GM23248 (cell line): ENCODE data around the gene BOD1. TPM values are rescaled to one million over a fixed set of nuclear protein-coding genes. Genes with fewer than 3 reads are reported as not detected.

Source experiments
- DNase-seq: peaks from one replicate; pipeline ENCODE4 v3.0.0-alpha.2; 2015
- H2AFZ ChIP-seq: fragments of 200-600 bp; sonication (generic); 2 replicates; pipeline ENCODE4 v1.6.1; 2016; ENCODE audit warnings: antibody characterized with exemption
- H3F3A ChIP-seq: fragments of 200-600 bp; sonication (generic); 2 replicates; pipeline ENCODE4 v1.6.1; 2016; ENCODE audit warnings: mild to moderate bottlenecking, antibody characterized with exemption, mixed run types; ENCODE audit not compliant: insufficient read depth
- H3K27ac ChIP-seq: fragments of 200-600 bp; sonication (generic); 2 replicates; pipeline ENCODE4 v1.5.1; 2016; ENCODE audit warnings: mild to moderate bottlenecking
- H3K27me3 ChIP-seq: fragments of 200-600 bp; sonication (generic); replicated peaks from 2 replicates; pipeline ENCODE4 v1.6.1; 2016; ENCODE audit warnings: mild to moderate bottlenecking; ENCODE audit not compliant: insufficient read depth
- H3K36me3 ChIP-seq: fragments of 200-600 bp; sonication (generic); 2 replicates; pipeline ENCODE4 v1.6.1; 2016; ENCODE audit warnings: low read depth, mild to moderate bottlenecking
- H3K4me1 ChIP-seq: fragments of 200-600 bp; sonication (generic); 2 replicates; pipeline ENCODE4 v1.6.1; 2016; ENCODE audit warnings: mild to moderate bottlenecking; ENCODE audit not compliant: insufficient read depth
- H3K4me2 ChIP-seq: fragments of 200-600 bp; sonication (generic); one replicate; pipeline ENCODE4 v1.6.1; 2016; ENCODE audit warnings: mild to moderate bottlenecking; ENCODE audit not compliant: unreplicated experiment
- H3K4me3 ChIP-seq: fragments of 200-600 bp; sonication (generic); 2 replicates; pipeline ENCODE4 v1.5.1; 2016; ENCODE audit warnings: mild to moderate bottlenecking
- H3K79me2 ChIP-seq: fragments of 200-600 bp; sonication (generic); 2 replicates; pipeline ENCODE4 v1.6.1; 2016; ENCODE audit warnings: mild to moderate bottlenecking; ENCODE audit not compliant: insufficient read depth
- H3K9ac ChIP-seq: fragments of 200-600 bp; sonication (generic); 2 replicates; pipeline ENCODE4 v1.6.1; 2016; ENCODE audit warnings: mild to moderate bottlenecking
- H3K9me2 ChIP-seq: fragments of 200-600 bp; sonication (generic); 2 replicates; pipeline ENCODE4 v1.6.1; 2016; ENCODE audit warnings: mixed run types, mild to moderate bottlenecking, moderate library complexity; ENCODE audit not compliant: insufficient read depth
- H3K9me3 ChIP-seq: fragments of 200-600 bp; sonication (generic); one replicate; pipeline ENCODE4 v1.6.1; 2017; ENCODE audit warnings: low read depth
- H4K20me1 ChIP-seq: fragments of 200-600 bp; sonication (generic); 2 replicates; pipeline ENCODE4 v1.6.0; 2016; ENCODE audit not compliant: insufficient read depth
- EZH2 ChIP-seq: fragments of 200-600 bp; sonication (generic); IDR thresholded peaks from 2 replicates; pipeline ENCODE4 v1.6.1; 2018; ENCODE audit warnings: antibody characterized with exemption, mild to moderate bottlenecking; ENCODE audit not compliant: insufficient read depth, poor library complexity, severe bottlenecking
- EZH2phosphoT487 ChIP-seq: fragments of 200-600 bp; sonication (generic); IDR thresholded peaks from 2 replicates; pipeline ENCODE4 v1.6.1; 2018; ENCODE audit warnings: antibody characterized with exemption, moderate library complexity, mild to moderate bottlenecking, low read depth; ENCODE audit not compliant: insufficient read depth
- WGBS, 2 experiments: methylation state at CpG; one replicate each; pipeline ENCODE4 v1.1.6; 2015 to 2017; ENCODE audit warnings: low lambda C conversion rate in 2 of 2, low coverage in 1 of 2; ENCODE audit errors: missing lambda C conversion rate in 2 of 2; 5-methylcytosine and 5-hydroxymethylcytosine counted together
- in situ Hi-C: fragments of 300-500 bp; cut with MboI; formaldehyde crosslinking; loops from 2 replicates; pipeline ENCODE4 v1.15.0; 2020
- polyA plus RNA-seq: library from polyadenylated mRNA; unstranded; fragments of >200 nt; fragmentation: Nextera tagmentation; extraction: Ambion mirVana; gene quantifications from 2 replicates; pipeline ENCODE4 v1.2.1, GENCODE V29; 2016
- total RNA-seq: library from RNA; depleted of rRNA; stranded (reverse); fragments of >200 nt; shearing (Covaris generic); gene quantifications from 2 replicates; pipeline ENCODE4 v1.2.3, GENCODE V29; 2014

The BOD1 gene
- total and polyA plus RNA-seq, 2 experiments from 2014 or later: 51.4 to 66.1 TPM

DNA sequence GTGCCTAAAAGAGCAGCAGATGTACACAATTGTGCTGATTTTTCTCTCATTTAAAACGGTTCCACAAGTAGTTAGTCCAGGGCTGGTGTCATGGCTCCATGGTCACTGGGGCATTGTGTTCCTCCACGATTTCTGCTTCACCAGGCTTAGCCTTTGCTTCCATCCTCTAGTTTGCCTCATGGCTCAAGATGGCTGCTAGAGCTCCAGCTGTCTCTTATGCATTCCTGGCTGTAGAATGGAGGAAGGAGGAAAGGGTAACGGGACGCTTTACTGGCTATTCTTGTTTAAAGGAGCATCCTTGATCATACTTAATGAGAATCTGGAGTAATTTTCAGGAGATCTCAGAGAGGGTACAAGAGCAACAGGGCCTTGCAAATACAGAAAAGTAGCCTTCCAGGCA, 47.7 kb downstream of the BOD1 start:
- Histone ChIP-seq H3K9ac (no peak overlapping the region), H3K27ac (no peak overlapping the region), H3K9me3 (no peaks in the 10 kb centered on the region), H3F3A (no peaks in the 10 kb centered on the region), H3K36me3 (no peaks in the 10 kb centered on the region), H2AFZ (no peak overlapping the region), H3K27me3 (no peaks in the 10 kb centered on the region), H3K4me1 (peaks cover 6% of the 10 kb centered on the region; the same call in 1 of the 2 replicates), H3K4me3 (no peak overlapping the region), H3K4me2 (no peak overlapping the region), H4K20me1 (no peaks in the 10 kb centered on the region), H3K9me2 (no peaks in the 10 kb centered on the region), H3K79me2 (no peaks in the 10 kb centered on the region)
- TF ChIP-seq EZH2phosphoT487 (no peak), EZH2 (no peak)
- in situ Hi-C loops: no loop called here
- DNase-seq: no peak
- 70 to 76% methylated on average over 4 of the region's 4 CpGs for WGBS, 2 experiments

GRCh38 chr5:173568128-173568527, 48.3 kb downstream of the BOD1 start:
- in situ Hi-C loops: no loop called here
- H3K9me3 ChIP-seq: no peaks in the 10 kb centered on the region
- DNase-seq: no peak
- no peak overlapping the region for H3K4me3 ChIP-seq
- 78 to 87% methylated on average over 1 of the region's 1 CpG for WGBS, 2 experiments
- no peaks in the 10 kb centered on the region for H3F3A ChIP-seq
- no peaks in the 10 kb centered on the region for H3K27me3 ChIP-seq
- H3K27ac ChIP-seq: no peak overlapping the region
- TF ChIP-seq EZH2phosphoT487 (no peak), EZH2 (no peak)
- no peaks in the 10 kb centered on the region for H4K20me1 ChIP-seq
- H3K79me2 ChIP-seq: no peaks in the 10 kb centered on the region
- H3K4me2 ChIP-seq: no peak overlapping the region
- H3K36me3 ChIP-seq: no peaks in the 10 kb centered on the region
- no peaks in the 10 kb centered on the region for H3K9me2 ChIP-seq
- no peak overlapping the region for H2AFZ ChIP-seq
- H3K4me1 ChIP-seq: peaks cover 6% of the 10 kb centered on the region; the same call in 1 of the 2 replicates
- H3K9ac ChIP-seq: no peak overlapping the region

GRCh38 chr5:173567548-173567947, 48.9 kb downstream of the BOD1 start:
- Histone ChIP-seq H3K9ac (no peak overlapping the region), H3K9me3 (no peaks in the 10 kb centered on the region), H4K20me1 (no peaks in the 10 kb centered on the region), H3K27ac (no peak overlapping the region), H3K36me3 (no peaks in the 10 kb centered on the region), H3K4me1 (peaks cover 3% of the 10 kb centered on the region; the same call in 1 of the 2 replicates), H3K9me2 (no peaks in the 10 kb centered on the region), H3K4me2 (no peak overlapping the region), H3K79me2 (no peaks in the 10 kb centered on the region), H2AFZ (no peak overlapping the region), H3K27me3 (no peaks in the 10 kb centered on the region), H3F3A (no peaks in the 10 kb centered on the region), H3K4me3 (no peak overlapping the region)
- in situ Hi-C loops: no loop called here
- WGBS, 2 experiments: 66 to 70% methylated on average over 7 of the region's 7 CpGs
- no peak for TF ChIP-seq EZH2
- no peak for TF ChIP-seq EZH2phosphoT487
- peak; percentile 48 for DNase-seq

GRCh38 chr5:173565491-173566072, 50.9 kb downstream of the BOD1 start:
- in situ Hi-C loops: no loop called here
- Histone ChIP-seq H3K36me3 (no peaks in the 10 kb centered on the region), H3K9ac (no peak overlapping the region), H3K27ac (no peak overlapping the region), H2AFZ (no peak overlapping the region), H3F3A (no peaks in the 10 kb centered on the region), H3K79me2 (no peaks in the 10 kb centered on the region), H3K9me2 (no peaks in the 10 kb centered on the region), H3K9me3 (no peaks in the 10 kb centered on the region), H3K27me3 (no peaks in the 10 kb centered on the region), H4K20me1 (no peaks in the 10 kb centered on the region), H3K4me2 (no peak overlapping the region), H3K4me3 (no peak overlapping the region), H3K4me1 (no peaks in the 10 kb centered on the region)
- TF ChIP-seq EZH2: no peak
- no peak for TF ChIP-seq EZH2phosphoT487
- 85 to 97% methylated on average over 3 of the region's 3 CpGs for WGBS, 2 experiments
- DNase-seq: no peak

DNA sequence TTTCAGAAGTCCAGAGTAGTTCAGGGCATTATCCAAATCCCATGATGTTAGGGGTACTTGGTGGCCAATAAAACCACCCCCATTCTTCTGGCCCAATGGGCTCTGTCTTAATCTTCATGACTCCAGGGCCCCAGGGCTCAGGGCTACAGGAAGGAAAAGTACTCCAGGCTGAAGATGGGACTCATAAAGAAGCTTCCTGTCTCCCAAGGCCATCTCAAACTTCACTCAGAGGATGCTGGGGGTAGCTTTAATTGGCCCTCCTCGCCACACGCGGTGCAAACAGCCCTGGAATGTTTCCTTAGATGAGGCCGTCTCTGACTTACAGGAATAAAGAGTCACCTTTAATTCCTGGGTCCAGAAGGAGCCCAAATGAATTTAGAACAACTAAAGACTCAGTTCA, 52.3 kb downstream of the BOD1 start:
- 79 to 82% methylated on average over 4 of the region's 4 CpGs for WGBS, 2 experiments
- H3K4me3 ChIP-seq: no peak overlapping the region
- no peaks in the 10 kb centered on the region for H3K9me2 ChIP-seq
- no peaks in the 10 kb centered on the region for H3F3A ChIP-seq
- no peak overlapping the region for H3K9ac ChIP-seq
- H3K27me3 ChIP-seq: no peaks in the 10 kb centered on the region
- DNase-seq: no peak
- no peaks in the 10 kb centered on the region for H4K20me1 ChIP-seq
- TF ChIP-seq EZH2 (no peak), EZH2phosphoT487 (no peak)
- no peaks in the 10 kb centered on the region for H3K36me3 ChIP-seq
- H3K79me2 ChIP-seq: no peaks in the 10 kb centered on the region
- no peak overlapping the region for H2AFZ ChIP-seq
- H3K27ac ChIP-seq: no peak overlapping the region
- no peak overlapping the region for H3K4me2 ChIP-seq
- no peaks in the 10 kb centered on the region for H3K9me3 ChIP-seq
- in situ Hi-C loops: no loop called here
- no peaks in the 10 kb centered on the region for H3K4me1 ChIP-seq
